GM19023 (cell line): ENCODE measurements around the gene CD200.
"Not testable (repeated sequence)": the region's sequence is repeated elsewhere in the genome, so short reads cannot be mapped to it uniquely, and the experiment has no call there.

Source experiments
- ATAC-seq: cut with Tn5 transposase; IDR thresholded peaks from one replicate; pipeline ENCODE4 v1.9.1; 2021; ENCODE audit warnings: mild to moderate bottlenecking, moderate library complexity; ENCODE audit not compliant: unreplicated experiment

The CD200 gene

DNA sequence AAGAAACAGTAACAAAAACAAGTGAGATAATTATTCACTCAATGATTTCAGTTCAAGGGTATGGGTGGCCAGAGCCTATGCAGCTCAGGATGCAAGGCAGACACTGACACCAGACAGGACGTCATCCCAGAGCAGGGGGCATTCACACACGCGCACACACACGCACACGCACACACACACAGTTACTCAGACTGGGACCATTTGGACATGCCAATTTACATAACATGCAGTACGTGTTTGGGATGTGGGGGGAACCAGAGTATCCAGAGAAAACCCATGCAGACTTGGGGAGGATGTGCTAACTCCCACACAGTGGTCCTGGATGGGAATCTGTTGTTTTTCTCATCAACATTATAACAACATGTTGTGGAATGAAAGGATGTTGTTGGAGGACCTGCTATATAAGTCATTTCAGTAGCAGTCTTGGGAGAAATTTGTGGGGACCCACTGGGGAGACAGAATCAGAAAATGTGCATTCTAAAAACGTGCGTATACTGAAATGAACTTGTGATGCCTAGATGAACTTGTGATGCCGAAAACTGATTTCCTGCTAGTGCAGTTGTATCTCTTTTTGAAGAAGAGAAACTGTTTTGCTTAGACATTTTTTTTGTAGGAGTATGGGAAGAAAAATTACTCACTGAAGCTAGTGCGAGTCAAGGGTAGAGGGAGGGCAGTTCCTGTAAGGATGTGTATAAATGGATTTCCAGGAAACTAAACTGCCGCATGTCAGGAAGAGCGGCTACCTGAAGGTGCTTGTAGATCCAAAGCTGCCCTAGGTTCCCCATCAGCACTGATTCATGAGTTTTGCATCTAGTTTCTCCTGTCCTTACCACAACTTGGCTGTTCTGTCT, 25.2 kb downstream of the CD200 start:
- ATAC-seq = peak; percentile 37

DNA sequence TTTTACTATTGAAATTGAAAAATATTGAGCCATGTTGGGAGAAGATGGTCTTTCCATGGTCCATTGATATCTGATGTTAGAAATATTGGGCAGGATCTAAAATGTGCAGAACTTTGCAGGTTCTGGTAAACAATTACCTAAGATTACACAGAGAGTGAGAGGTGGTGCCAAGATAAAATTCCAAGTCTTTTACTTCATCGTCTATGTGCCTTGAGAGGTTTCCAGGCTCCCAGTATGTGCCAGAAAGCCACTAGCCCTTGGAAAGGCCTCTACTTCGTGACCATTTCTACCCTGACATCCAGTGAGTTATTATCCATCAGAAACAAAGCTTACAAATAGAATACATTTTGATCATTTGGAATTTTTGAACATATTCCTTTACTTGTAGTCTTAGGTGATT, 27.6 kb downstream of the CD200 start:
- no peak for ATAC-seq

DNA sequence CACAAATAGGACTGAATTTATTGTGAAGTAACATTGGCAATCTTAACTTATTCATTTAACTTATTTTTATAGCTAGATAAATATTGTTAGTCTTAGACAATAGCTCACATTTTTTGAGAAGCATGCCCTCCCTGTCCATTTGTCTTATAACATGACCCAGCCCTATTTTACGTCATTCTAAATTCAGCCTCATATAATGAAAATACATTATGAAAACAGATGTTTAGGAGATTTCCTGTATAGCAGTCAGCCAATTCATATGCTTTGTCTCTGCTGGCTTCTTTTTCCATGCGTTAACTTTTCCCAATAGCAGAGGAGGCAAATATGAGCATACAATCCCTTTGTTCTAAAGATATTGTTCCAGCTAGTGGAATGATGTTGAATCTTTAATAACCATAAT, 29.3 kb downstream of the CD200 start:
- no peak for ATAC-seq

DNA sequence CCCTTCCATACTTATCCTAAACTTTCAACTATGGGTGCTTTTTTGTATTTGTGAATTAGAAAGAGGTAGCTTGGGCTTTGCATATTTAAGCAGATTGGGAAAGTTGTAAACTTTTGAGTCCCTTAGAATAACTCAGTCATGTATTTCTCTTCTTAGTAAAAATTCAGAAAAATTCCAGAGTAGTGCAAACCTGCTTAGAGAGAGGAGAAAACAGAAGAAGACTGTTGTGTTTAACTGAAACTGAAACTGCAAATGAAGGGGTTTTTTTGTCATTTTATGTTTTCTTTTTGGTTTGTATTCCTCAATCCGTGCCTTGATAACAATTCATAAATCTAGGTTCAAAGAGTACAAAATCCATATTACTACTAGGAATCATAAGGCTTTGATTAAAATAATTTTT, 31.3 kb downstream of the CD200 start:
- peak; percentile 44 for ATAC-seq

DNA sequence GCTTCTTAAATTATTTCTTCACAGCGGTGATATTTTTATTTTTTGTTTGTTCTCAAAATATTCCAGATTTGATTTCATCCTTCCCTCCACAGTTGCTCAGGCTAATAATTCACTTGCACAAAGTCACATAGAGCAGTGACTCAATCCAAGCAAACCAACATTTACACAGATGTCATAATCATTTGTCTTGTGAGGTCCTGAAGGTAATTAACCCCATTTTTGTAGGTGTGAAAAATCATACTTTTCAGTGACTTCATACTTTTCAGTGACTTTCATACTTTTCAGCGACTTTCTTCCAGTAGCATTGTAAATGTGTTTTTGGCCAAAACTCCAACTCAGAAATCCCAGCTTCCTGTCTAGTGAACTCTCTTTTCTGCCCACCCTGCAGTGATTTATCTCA, 32.1 kb downstream of the CD200 start:
- ATAC-seq = no peak

DNA sequence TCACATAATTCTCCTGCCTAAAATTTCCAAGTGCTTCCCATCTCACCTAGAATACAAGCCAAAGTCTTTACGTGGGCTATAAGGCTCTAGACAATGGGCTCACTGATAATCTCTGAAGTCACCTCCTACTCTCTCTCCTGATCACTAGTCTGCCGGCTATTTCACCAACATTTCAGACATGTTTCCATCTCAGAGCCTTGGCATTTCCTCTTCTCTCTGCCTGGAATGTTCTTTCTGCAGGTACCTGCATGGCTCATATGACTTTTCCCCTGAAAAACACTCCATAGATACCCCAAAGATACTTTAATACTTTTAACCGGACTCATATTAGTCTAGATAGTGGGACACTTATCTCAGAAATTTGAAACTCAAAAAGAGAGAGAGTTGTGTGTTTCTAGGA, 32.7 kb downstream of the CD200 start:
- no peak for ATAC-seq

DNA sequence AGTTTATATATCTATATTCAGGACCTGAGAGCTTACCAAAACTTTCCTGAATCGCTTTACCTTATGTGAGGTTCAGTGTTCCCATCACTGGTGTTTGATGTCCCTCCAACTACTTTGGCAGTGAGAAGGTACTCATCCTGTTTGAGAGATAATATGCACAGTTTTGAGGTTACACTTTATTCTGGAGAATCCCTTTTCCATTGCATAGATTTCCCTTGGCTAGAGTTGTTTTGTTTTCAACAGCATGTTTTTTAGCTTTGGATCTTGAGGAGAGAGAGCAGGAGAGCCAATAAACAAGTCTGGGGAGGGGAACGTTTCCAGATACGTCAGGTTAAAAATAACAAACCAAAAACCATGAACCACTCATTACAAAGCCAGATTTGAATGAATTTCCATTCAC, 33.6 kb downstream of the CD200 start:
- no peak for ATAC-seq

DNA sequence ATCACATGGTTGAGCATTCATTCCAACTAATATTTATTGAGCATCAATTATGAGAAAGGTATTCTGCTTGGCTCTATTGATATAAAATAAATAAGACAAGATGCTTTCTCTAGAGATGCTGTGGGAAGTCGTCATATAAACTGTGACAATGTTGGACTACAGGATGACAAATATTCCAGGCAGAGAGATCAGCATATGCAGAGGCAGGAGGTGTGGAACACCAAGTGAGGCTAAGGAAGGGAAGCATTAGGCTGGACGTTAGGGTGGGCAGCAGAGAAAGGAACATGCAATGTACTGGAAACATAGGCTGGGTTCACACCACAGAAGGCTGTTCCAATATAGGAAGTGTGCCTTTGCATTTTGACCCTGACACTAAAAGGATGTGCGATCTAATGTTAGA, 38.6 kb downstream of the CD200 start:
- ATAC-seq = no peak

DNA sequence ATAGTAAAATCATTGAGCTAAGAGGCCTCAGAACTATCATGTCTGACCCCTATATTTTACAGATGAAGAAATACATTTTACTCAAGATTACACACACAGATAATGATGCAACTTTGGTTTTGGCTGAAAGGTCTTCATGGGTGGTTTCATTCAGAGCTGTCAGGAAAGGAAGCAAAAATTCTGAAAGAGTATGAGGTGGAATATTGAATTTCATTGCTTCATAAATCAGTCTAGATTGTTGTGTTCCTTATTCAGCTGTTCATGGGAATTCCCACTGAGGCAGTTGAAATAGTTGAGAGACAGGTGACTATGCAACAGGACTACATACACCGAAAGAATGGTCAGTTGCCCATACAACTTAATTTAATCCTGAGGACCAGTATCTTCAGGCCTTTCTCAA, 39.4 kb downstream of the CD200 start:
- no peak for ATAC-seq

DNA sequence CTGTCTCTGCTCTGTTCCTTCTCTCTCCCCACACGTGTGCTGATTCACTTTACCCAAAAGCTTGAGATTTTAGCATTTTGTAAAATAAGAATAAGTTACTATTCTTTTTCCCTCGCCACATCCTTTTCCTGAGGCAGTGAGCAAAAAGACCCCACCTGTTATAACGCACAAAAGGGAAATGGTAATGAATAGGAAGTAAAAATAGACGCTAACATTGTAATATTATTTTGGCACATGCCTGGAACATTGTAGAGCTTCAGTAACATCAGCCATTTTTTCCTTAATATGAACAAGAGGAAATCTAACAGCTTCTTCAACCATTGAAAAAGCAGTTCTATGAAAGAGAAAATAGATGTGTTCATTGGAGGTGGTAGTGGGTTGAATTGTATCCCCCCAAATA, 40.5 kb downstream of the CD200 start:
- ATAC-seq = no peak

DNA sequence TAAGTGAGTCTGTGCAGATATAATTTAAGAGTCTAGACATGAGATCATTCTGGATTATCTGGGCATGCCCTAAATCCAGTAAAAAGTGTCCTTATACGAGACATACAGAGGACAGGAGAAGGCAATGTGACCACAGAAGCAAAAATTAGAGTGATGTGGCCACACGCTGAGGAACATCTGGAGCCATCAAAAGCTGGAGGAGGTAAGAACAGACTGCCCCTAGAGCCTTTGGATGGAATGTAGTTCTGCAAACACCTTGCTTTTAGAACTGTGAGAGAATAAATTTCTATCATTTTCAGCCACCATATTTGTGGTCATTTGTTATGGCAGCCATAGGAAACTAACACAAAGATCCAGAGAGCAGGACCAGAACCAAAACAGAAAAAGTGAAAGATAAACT, 41.0 kb downstream of the CD200 start:
- ATAC-seq = no peak

DNA sequence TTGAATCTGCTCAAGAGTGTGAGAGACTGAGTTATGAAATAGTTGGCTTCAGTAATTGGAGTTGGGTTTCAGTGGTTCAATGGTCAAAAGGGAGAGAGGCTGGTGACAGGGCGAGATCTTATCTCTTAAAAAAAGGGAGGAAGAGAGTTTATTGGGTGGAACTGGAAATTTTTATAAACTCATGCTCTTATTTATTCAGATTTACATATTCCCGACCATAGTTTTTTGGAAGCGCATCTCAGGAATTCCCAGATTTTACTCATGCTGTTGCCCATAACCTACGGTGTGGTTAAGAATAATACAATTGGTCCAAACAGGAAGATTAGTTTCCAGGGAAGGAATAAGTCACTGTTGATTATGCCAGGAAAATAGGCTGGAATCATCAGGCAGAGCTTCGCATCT, 41.4 kb downstream of the CD200 start:
- ATAC-seq = no peak

DNA sequence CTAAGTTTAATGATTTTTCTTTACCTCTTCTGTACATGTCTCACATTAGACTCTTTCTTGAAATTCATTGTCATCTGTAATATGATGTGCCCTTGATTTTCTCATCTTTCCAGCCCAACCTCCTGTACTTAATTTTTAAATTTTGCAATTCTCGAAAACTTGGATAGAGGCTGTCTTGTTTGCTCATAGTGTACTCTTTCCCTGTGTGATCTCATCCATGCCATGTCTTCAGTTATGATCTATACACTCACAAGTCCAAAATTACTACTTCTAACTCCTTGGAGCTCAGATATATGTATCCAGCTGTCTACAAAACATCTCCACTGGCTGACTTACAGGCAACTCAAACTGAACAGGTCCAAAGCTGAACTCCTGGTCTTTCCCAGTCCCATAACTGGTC, 42.2 kb downstream of the CD200 start:
- no peak for ATAC-seq

DNA sequence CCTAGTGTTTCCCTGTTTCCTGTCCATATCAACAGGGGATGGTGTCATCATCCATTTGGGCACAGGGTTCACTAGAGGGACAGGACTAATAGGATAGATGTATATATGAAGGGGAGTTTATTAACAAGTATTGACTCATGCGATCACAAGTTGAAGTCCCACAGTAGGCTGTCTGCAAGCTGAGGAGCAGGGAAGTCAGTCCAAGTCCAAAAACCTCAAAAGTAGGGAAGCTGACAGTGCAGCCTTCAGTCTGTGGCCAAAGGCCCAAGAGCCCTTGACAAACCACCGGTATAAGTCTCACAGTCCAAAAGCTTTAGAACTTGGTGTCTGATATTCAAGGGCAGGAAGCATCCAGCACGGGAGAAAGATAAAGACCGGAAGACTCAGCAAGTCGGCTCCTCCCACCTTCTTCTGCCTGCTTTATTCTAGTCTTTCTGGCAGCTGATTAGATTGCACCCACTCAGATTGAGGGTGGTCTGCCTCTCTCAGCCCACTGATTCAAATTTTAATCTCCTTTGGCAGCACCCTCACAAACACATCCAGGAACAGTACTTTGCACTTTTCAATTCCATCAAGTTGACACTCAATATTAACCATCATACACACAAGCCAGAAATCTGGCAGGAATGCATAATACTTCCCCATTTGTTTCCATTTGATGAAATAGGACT, 43.4 kb downstream of the CD200 start:
- ATAC-seq = no peak

DNA sequence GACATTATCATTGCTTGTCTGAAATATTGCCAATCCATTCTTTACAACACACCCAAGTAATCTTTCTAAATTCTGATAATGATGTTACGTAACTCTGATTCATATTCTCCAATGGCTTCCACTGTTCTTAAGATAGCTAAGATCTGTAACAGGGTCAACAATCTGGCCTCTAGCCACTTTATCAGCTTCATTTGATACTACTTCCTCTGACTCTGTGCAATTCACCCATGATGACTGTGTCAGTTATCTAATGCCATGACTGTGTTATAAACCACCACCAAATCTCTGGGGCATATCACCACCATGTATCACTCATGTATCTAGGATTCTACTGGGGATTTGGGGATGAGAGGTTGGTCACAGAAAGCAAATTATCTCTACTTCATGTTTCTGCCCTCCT, 44.0 kb downstream of the CD200 start:
- no peak for ATAC-seq

DNA sequence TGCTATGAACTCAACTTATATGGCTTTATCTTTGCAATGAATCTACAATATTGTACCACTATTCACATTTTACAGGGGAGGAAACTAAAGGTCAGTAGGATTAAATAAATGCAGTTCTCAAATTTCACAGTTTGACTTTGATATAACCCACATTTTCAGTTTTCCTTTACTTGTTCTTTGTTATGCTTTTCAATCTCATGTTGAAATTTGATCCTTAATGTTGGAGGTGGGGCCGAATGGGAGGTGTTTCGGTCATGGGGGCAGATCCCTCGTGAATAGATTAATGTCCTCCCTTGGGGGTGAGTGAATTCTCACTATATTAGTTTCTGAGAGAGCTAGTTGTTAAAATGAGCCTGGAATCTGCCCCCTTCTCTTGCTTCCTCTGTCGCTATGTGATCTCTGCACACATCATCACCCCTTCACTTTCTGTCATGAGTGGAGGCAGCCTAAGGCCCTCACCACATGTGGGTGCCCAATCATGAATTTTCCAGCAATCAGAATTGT, 44.7 kb downstream of the CD200 start:
- no peak for ATAC-seq

DNA sequence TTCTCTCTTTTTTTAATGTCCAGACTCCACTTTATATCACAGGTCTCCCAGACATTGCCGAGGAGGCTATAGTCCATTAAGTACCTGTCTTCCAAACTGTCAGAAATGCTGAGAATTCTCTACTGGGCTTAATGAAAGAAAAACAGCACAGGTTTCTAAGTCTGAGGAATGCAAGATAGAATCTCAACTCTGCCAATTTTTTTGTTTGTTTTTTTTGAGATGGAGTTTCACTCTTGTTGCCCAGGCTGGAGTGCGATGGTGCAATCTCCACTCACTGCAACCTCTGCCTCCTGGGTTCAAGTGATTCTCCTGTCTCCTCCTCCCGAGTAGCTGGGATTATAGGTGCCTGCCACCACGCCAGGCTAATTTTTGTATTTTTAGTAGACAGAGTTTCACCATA, 45.4 kb downstream of the CD200 start:
- not testable (repeated sequence) for ATAC-seq

DNA sequence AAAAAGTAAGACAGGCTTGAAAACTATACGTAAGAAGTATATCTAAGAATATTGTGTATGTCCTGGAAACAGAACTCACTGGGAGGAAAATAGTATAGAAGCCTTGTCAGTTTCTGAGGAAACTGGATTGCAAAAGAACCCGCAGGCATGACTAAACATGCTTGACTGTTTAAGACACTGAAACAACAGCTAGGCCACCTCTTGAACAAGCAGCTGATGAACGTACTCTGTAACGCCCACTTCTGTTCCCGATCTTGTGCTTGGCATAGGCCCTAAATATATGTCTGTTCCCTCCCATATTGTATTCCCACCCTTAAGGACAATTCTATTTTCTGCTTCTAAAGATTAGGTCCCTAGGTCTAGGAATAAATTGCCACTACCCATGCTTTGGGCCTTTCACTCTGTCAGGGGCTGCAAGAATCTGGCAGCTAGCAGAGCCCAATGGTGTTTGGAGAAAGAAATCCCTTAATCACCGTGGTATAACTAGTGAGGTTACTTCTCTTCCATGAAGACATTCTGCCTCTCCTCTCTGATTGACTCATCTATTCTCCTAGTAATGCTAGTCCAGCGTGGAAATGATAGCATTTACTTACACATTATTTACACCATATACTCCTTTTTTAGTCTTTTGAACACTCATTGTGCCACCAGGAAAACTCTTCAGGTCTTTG, 46.2 kb downstream of the CD200 start:
- ATAC-seq = no peak

DNA sequence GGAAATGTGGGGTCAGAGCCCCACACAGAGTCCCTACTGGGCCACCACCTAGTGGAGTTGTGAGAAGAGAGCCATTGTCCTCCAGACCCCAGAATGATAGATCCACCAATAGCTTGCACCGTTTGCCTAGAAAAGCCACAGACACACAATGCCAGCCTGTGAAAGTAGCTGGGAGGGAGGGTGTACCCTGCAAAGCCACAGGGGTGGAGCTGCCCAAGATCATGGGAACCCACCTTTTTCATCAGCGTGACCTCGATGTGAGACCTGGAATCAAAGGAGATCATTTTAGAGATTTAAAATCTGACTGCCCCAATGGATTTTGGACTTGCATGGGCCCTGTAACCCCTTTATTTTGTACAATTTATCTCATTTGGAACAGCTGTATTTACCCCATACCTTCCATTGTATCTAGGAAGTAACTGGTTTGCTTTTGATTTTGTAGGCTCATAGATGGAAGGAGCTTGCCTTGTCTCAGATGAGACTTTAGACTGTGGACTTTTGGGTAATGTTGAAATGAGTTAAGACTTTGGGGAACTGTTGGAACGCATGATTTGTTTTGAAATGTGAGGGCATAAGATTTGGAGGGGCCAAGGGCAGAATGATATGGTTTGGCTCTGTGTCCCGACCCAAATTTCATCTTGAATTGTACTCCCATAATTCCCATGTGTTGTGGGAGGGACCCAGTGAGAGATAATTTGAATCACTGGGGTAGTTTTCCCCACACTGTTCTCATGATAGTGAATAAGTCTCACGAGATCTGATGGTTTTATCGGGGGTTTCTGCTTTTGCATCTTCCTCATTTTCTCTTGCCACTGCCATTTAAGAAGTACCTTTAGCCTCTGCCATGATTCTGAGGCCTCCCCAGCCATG, 49.0 kb downstream of the CD200 start:
- ATAC-seq = no peak

DNA sequence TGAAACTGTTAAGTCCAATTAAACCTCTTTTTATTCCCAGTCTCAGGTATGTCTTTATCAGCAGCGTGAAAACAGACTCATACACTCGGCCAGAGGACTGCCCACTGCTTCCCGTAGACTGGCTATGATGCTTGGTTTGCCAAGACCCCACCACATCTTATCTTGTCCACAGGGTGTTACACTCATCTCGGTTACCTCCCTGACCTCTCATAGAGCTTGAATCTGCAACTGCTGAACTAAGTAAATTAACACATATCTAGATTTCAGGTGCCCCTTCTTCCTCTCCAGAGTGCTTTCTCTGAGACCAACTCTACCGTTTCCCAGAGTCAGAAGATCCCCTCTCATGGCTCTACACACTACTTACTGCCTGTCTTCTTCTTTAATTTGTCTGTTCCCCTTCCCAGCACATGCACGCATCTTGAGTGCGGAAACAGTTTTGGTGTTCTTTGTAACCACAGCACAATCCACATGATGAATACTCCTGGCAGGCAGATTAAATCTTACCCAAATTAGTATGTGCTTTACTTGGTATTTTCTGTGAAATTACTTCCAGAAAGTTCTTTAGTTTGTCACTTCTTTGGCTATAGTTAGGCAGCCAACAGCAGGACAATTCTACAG, 49.7 kb downstream of the CD200 start:
- ATAC-seq = no peak
